ACC112 (cell line): Measurements from ENCODE around the gene UCK2.

Experiments
- H2AFZ ChIP-seq: fragments of 200-600 bp; sonication (generic); one replicate; pipeline ENCODE4 v1.6.0; 2017; ENCODE audit warnings: antibody characterized with exemption, low read length; ENCODE audit not compliant: unreplicated experiment
- H3K27ac ChIP-seq: fragments of 200-600 bp; sonication (generic); 2 replicates; pipeline ENCODE4 v1.5.1; 2014; ENCODE audit warnings: low read depth, mild to moderate bottlenecking, antibody characterized with exemption, low read length, moderate library complexity
- H3K27me3 ChIP-seq: fragments of 200-600 bp; sonication (generic); 2 replicates; pipeline ENCODE4 v1.6.1; 2014; ENCODE audit warnings: mild to moderate bottlenecking, antibody characterized with exemption, low read length, moderate library complexity, mixed read lengths; ENCODE audit not compliant: insufficient read depth
- H3K36me3 ChIP-seq: fragments of 200-600 bp; sonication (generic); 2 replicates; pipeline ENCODE4 v1.6.1; 2016; ENCODE audit warnings: mild to moderate bottlenecking, antibody characterized with exemption, low read length, moderate library complexity, mixed read lengths; ENCODE audit not compliant: insufficient read depth
- H3K4me1 ChIP-seq: fragments of 200-600 bp; sonication (generic); one replicate; pipeline ENCODE4 v1.6.1; 2016; ENCODE audit warnings: low read length, mixed read lengths; ENCODE audit not compliant: insufficient read depth, unreplicated experiment, control insufficient read depth
- H3K4me3 ChIP-seq: fragments of 200-600 bp; sonication (generic); 2 replicates; pipeline ENCODE4 v1.5.1; 2014; ENCODE audit warnings: mild to moderate bottlenecking, low read depth, low read length
- H3K79me2 ChIP-seq: fragments of 200-600 bp; sonication (generic); one replicate; pipeline ENCODE4 v1.6.0; 2016; ENCODE audit warnings: low read length; ENCODE audit not compliant: control insufficient read depth, unreplicated experiment, insufficient read depth

UCK2 gene

GRCh38 chr1:165958306-165958705 is 130.9 kb downstream of the UCK2 start:
- Histone ChIP-seq H3K36me3 (no peaks in the 10 kb centered on the region), H3K79me2 (no peaks in the 10 kb centered on the region), H3K4me3 (no peak overlapping the region), H2AFZ (no peak overlapping the region), H3K27me3 (no peaks in the 10 kb centered on the region), H3K4me1 (no peaks in the 10 kb centered on the region), H3K27ac (no peak overlapping the region)

GRCh38 chr1:165960136-165960535 is 132.7 kb downstream of the UCK2 start:
- Histone ChIP-seq H3K4me1 (no peaks in the 10 kb centered on the region), H3K36me3 (no peaks in the 10 kb centered on the region), H2AFZ (no peak overlapping the region), H3K4me3 (no peak overlapping the region), H3K27ac (no peak overlapping the region), H3K79me2 (no peaks in the 10 kb centered on the region), H3K27me3 (no peaks in the 10 kb centered on the region)

GRCh38 chr1:165960881-165961280 is 133.5 kb downstream of the UCK2 start:
- Histone ChIP-seq H3K4me3 (no peak overlapping the region), H3K27ac (no peak overlapping the region), H3K4me1 (no peaks in the 10 kb centered on the region), H3K27me3 (no peaks in the 10 kb centered on the region), H2AFZ (no peak overlapping the region), H3K36me3 (no peaks in the 10 kb centered on the region), H3K79me2 (no peaks in the 10 kb centered on the region)
